Spleen (tissue), 11 donors: ENCODE data around the gene PTPN6. TPM values are rescaled to one million over a fixed set of nuclear protein-coding genes. Genes with fewer than 3 reads are reported as not detected.

ENCODE experiments used
- DNase-seq: peaks from one replicate; pipeline ENCODE4 v3.0.0-alpha.2; 2020
- H3K27ac ChIP-seq, 8 donors: fragments of 200-600 bp; sonication (generic) in 7 of 8; 1 replicate in 4 of 8; 2 replicates in 4 of 8; pipeline versions ENCODE4 v1.5.0 to v1.8.0; 2016 to 2021; ENCODE audit warnings: inconsistent platforms in 4 of 8, mild to moderate bottlenecking in 4 of 8, moderate library complexity in 1 of 8
- H3K27me3 ChIP-seq, 7 donors: fragments of 200-600 bp; sonication (generic) in 6 of 7; replicated peaks in 1 of 7; 1 replicate in 4 of 7; 2 replicates in 3 of 7; pipeline versions ENCODE4 v1.5.0 to v1.8.0; 2016 to 2021; ENCODE audit warnings: inconsistent platforms in 3 of 7, mild to moderate bottlenecking in 1 of 7
- H3K36me3 ChIP-seq, 6 donors: fragments of 200-600 bp; sonication (generic) in 5 of 6; 1 replicate in 4 of 6; 2 replicates in 2 of 6; pipeline versions ENCODE4 v1.5.0 to v1.8.0; 2016 to 2021; ENCODE audit warnings: inconsistent platforms in 2 of 6
- H3K4me1 ChIP-seq, 6 donors: fragments of 200-600 bp; sonication (generic) in 5 of 6; 1 replicate in 3 of 6; 2 replicates in 3 of 6; pipeline versions ENCODE4 v1.5.0 to v1.8.0; 2016 to 2021; ENCODE audit warnings: inconsistent platforms in 3 of 6
- H3K4me3 ChIP-seq, 8 donors: fragments of 200-600 bp; sonication (generic) in 7 of 8; 1 replicate in 4 of 8; 2 replicates in 4 of 8; pipeline versions ENCODE4 v1.5.0 to v1.8.0; 2016 to 2021; ENCODE audit warnings: inconsistent platforms in 4 of 8, mild to moderate bottlenecking in 4 of 8, moderate library complexity in 2 of 8
- H3K9me3 ChIP-seq, 8 donors: fragments of 200-600 bp; sonication (generic) in 7 of 8; 1 replicate in 4 of 8; 2 replicates in 4 of 8; pipeline versions ENCODE4 v1.5.0 to v1.8.0; 2016 to 2021; ENCODE audit warnings: inconsistent platforms in 4 of 8
- CTCF ChIP-seq, 11 experiments: fragments of 200-600 bp in 7 of 11; fragments of 450-650 bp in 4 of 11; sonication (generic) in 4 of 11; IDR thresholded peaks in 8 of 11; conservative IDR thresholded peaks in 3 of 11; 1 replicate in 7 of 11; 2 replicates in 4 of 11; pipeline versions ENCODE4 v1.4.0 to v1.8.0; 2016 to 2021; ENCODE audit warnings: antibody characterized with exemption in 11 of 11, inconsistent platforms in 4 of 11, mild to moderate bottlenecking in 1 of 11
- POLR2A ChIP-seq, 3 donors: fragments of 450-650 bp; IDR thresholded peaks; one replicate each; pipeline ENCODE4 v1.5.1; 2017; ENCODE audit warnings: antibody characterized with exemption in 3 of 3, mild to moderate bottlenecking in 1 of 3
- POLR2AphosphoS5 ChIP-seq, 3 donors: sonication (generic); formaldehyde crosslinking; IDR thresholded peaks; one replicate each; pipeline ENCODE4 v1.5.1; 2017; ENCODE audit warnings: antibody characterized with exemption in 3 of 3
- WGBS, 5 donors: extraction: QIAGEN DNeasy Blood & Tissue Kit in 3 of 5; methylation state at CpG; one replicate each; pipeline versions ENCODE4 v1.1.5 to v1.1.7; 2013 to 2018; 5-methylcytosine and 5-hydroxymethylcytosine counted together
- intact Hi-C: fragments of 100-400 bp; cut with DNase I; formaldehyde crosslinking; loops from one replicate; pipeline ENCODE4 v1.15.0; 2023; ENCODE audit warnings: low total_unique reads
- polyA plus RNA-seq, 3 donors: library from polyadenylated mRNA; stranded (reverse); fragments of 200-250 nt; gene quantifications; one replicate each; pipeline ENCODE4 v1.2.1, GENCODE V29; 2013
- total RNA-seq, 7 donors: library from RNA; depleted of rRNA in 3 of 7; stranded (reverse); fragments of >200 nt in 3 of 7; fragmentation: NEBNext Ultra II Directional in 4 of 7; extraction: Animal tissue kit (Norgen Biotek cat#: 25700) in 4 of 7; gene quantifications; one replicate each; pipeline versions ENCODE4 v1.1.0 to v1.2.1, GENCODE V29; 2016 to 2021
- donor health status: healthy with polysubstance abuse.
- donor health status: DM: no; HTN: no; CAD: no; lungs with moderate emphysema.
- donor health status: DM: no; HTN: no; CAD: no.
- donor health status: Bipolar disorder and iron deficiency.
- donor health status: healthy.
- donor health status: DM: no; HTN: no; CAD: no.
- donor health status: DM: yes; HTN: yes; CAD: no.

The PTPN6 gene
- total and polyA plus RNA-seq, 10 donors: 314 to 713 (median 426) TPM

GRCh38 chr12:6957741-6958608, 6.8 kb downstream of the PTPN6 start:
- peak; percentile 17 to 62 (median 26) for TF ChIP-seq POLR2AphosphoS5 (IDR thresholded peaks at IDR 0.05)
- no peak for TF ChIP-seq CTCF (IDR thresholded peaks at IDR 0.05 in 8 of 11, conservative IDR thresholded peaks at IDR 0.05 in 3 of 11)
- Histone ChIP-seq H3K27me3 (no peaks in the 10 kb centered on the region), H3K9me3 (no peaks in the 10 kb centered on the region), H3K27ac (peak overlapping the region; percentile 61 to 99 (median 96)), H3K36me3 (peaks cover 0 to 83% (median 57%) of the 10 kb centered on the region in 6 donors), H3K4me1 (peaks cover 86 to 100% (median 100%) of the 10 kb centered on the region in 6 donors), H3K4me3 (peak overlapping the region in 7 of 8 donors; percentile 14 to 97 (median 29))
- intact Hi-C loops: no loop called here
- DNase-seq: peak; percentile 82
- 70 to 77% (median 73%) methylated on average over 26 to 28 of the region's 28 CpGs for WGBS, 5 donors

- Histone ChIP-seq H3K27ac (peak overlapping the region; percentile 61 to 99 (median 96)), H3K4me3 (peak overlapping the region in 7 of 8 donors; percentile 14 to 97 (median 29)), H3K4me1 (peaks cover 86 to 100% (median 97%) of the 10 kb centered on the region in 6 donors), H3K27me3 (no peaks in the 10 kb centered on the region), H3K36me3 (peaks cover 0 to 76% (median 57%) of the 10 kb centered on the region in 6 donors), H3K9me3 (no peaks in the 10 kb centered on the region)
- 6 to 30% (median 19%) methylated on average over 6 to 10 of the region's 10 CpGs for WGBS, 5 donors
- TF ChIP-seq POLR2AphosphoS5 (IDR thresholded peaks at IDR 0.05): no peak
- no peak for TF ChIP-seq CTCF (IDR thresholded peaks at IDR 0.05 in 8 of 11, conservative IDR thresholded peaks at IDR 0.05 in 3 of 11)
- no peak for DNase-seq
- intact Hi-C loops: no loop called here
Observed at GRCh38 chr12:6958609-6959057, 7.5 kb downstream of the PTPN6 start.

GRCh38 chr12:6959058-6959804, 8.1 kb downstream of the PTPN6 start:
- Histone ChIP-seq H3K27ac (peak overlapping the region; percentile 61 to 99 (median 96)), H3K4me3 (peak overlapping the region in 7 of 8 donors; percentile 14 to 97 (median 29)), H3K36me3 (peaks cover 0 to 70% (median 57%) of the 10 kb centered on the region in 6 donors), H3K4me1 (peaks cover 84 to 100% (median 94%) of the 10 kb centered on the region in 6 donors), H3K27me3 (no peaks in the 10 kb centered on the region), H3K9me3 (no peaks in the 10 kb centered on the region)
- TF ChIP-seq POLR2AphosphoS5 (IDR thresholded peaks at IDR 0.05): peak; percentile 76 to 89 (median 82)
- TF ChIP-seq POLR2A (IDR thresholded peaks at IDR 0.05): peak in 1 of 3 donors; percentile 85
- TF ChIP-seq CTCF (IDR thresholded peaks at IDR 0.05 in 8 of 11, conservative IDR thresholded peaks at IDR 0.05 in 3 of 11): no peak
- intact Hi-C loops: no loop called here
- DNase-seq: peak; percentile 92
- WGBS, 5 donors: 17 to 39% (median 23%) methylated on average over 16 to 24 of the region's 24 CpGs
